ENCODE data around the gene HNRNPDL.

The HNRNPDL gene

DNA sequence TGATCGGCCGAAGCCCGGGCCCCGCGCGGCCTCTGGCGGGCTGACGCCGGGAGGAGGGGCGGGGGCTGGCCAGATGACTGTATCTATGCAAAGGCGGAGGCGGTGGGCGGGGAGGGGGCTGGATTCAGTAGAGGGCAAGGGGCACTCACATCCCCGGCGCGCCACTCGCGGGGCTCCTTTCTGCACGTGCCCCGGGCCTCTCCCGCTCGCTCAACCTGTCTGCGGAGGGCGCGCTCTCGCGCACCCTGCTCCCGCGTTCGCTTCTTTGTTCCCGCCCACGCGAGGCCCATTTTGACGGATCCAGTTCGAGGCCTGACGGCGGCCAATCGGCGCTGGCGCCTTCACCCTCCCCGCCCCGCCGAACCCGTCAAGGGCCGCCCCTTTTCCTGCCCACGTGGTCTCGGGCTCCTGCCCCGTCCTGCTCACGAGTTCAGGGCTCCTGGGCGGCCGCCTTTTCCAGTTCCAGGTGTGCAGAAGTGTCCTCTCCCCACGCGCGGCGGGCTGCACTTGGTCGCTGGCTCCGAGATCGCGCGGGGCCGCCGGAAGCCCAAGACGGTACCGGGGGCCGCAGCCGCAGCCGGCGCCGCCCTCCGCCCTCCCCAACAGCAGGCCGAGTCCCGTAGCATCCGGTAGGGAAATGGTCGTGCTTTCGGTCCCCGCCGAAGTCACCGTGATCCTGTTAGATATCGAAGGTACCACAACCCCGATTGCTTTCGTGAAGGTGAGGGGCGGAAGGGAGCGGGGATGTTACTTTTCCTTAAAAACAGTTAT lies at the start of gene HNRNPDL, which contains the start of gene ENOPH1:
Gene HNRNPDL (minus strand): TSS at position 270 of the 771 bp plus-strand sequence. CDS start 772 bp downstream, outside the sequence.
Gene ENOPH1 (plus strand): TSS at position 398 of the 771 bp plus-strand sequence. CDS start 240 bp downstream, at position 638.
- in situ Hi-C loops (cut with MboI; ENCODE audit: low sequenced_read_pairs), result no loop called here

DNA sequence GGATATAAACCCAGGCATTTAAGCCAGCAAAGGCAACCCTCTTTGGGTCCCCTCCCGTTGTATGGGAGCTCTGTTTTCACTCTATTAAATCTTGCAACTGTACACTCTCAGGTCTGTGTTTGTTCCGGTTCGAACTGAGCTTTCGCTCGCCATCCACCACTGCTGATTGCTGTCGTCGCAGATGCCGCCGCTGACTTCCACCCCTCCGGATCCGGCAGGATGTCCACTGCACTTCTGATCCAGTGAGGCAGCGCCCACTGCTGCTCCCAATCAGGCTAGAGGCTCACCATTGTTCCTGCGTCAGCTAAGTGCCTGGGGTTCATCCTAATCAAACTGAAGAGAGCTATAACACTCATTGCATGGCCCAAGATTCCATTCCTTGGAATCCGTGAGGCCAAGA lies 49.3 kb upstream of the HNRNPDL start:
- in situ Hi-C loops (cut with MboI; ENCODE audit: low sequenced_read_pairs), result loop anchor here (10.0 kb wide), 1 partner anchor 255 kb away; no protein-coding TSS in a partner anchor

DNA sequence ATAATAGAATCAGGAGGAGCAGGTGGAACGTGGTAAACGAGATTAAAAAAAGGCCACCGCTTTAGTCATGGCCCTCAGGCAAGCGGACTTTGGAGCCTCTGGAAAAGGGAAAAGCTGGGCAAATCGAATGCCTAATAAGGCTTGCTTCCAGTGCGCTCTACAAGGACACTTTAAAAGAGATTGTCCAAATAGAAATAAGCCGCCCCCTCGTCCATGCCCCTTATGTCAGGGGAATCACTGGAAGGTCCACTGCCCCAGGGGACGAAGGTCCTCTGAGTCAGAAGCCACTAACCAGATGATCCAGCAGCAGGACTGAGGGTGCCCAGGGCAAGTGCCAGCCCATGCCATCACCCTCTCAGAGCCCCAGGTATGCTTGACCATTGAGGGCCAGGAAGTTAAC lies 47.2 kb upstream of the HNRNPDL start:
- in situ Hi-C loops (cut with MboI; ENCODE audit: low sequenced_read_pairs), result loop anchor here (10.0 kb wide), 1 partner anchor 257 kb away; no protein-coding TSS in a partner anchor

DNA sequence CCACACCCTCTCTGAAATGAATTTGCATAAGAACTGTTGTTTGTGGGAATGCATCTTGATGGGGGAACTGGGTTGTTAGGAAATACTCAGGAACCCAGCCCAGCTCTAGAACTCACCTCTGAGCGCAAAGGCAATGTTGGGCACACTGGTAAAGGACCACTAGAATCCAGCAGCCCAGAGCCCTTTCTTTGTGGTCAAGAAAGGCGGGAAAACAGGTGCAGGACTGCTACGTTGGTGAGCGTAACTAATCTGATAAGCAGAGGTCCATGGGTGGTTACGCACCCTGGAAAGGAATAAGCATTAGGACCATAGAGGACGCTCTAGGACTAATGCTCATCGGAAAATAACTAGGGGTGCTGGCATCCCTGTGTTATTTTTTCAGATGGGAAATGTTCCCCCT lies 45.7 kb upstream of the HNRNPDL start:
- in situ Hi-C loops (cut with MboI; ENCODE audit: low sequenced_read_pairs), result loop anchor here (10.0 kb wide), 1 partner anchor 259 kb away; no protein-coding TSS in a partner anchor

DNA sequence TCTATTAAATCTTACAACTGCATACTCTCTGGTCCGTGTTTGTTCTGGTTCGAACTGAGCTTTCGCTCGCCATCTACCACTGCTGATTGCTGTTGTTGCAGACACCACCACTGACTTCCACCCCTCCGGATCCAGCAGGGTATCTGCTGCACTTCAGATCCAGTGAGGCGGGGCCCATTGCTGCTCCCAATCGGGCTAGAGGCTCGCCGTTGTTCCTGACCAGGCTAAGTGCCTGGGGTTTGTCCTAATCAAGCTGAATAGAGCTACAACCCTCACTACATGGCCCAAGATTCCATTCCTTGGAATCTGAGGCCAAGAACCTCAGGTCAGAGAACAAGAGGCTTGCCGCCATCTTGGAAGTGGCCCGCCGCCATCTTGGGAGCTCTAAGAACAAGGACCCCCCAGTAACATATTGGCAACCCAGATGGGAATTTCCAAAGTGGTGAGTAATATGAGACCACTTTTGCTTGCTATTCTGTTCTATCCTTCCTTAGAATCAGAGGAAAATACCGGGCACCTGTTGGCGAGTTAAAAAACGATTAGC lies 43.4 kb upstream of the HNRNPDL start:
- in situ Hi-C loops (cut with MboI; ENCODE audit: low sequenced_read_pairs), result loop anchor here (10.0 kb wide), 1 partner anchor 261 kb away; no protein-coding TSS in a partner anchor

DNA sequence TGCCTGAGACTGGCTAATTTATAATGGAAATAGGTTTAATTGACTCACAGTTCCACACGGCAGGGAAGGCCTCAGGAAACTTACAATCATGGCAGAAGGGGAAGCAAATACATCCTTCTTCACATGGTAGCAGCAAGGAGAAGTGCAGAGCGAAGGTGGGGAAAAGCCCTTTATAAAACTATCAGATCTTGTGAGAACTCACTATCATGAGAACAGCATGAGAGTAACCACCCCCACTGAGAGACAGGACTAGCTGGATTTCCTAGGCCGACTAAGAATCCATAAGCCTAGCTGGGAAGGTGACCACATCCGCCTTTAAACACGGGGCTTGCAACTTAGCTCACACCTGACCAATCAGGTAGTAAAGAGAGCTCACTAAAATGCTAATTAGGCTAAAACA lies 42.8 kb upstream of the HNRNPDL start:
- in situ Hi-C loops (cut with MboI; ENCODE audit: low sequenced_read_pairs), result loop anchor here (10.0 kb wide), 1 partner anchor 262 kb away; no protein-coding TSS in a partner anchor

DNA sequence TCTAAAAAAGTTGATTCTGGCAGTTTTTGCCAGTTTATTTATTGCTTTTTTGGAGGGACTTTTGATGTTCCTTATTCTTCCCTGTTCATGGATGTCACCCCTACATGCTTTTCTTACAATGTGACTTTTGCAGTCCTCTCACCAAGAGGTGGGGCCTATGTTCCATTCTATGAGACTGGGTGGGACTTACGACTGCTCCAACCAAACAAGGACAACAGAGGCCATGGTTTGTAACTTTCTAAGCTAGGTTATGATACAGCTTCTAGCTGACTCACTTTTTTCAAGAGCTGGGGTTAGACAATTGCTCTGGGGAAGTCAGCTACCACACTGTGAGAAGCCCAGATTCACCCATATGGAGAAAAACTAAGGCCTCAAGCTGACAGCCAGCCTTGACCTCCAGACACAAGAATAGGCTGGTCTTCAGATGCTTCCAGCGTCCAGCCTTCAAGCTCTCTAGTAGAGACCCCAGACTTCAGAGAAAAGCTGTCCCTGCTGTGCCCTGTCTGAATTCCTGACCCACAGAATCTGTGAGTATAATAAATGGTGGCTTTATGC lies 39.6 kb upstream of the HNRNPDL start:
- in situ Hi-C loops (cut with MboI; ENCODE audit: low sequenced_read_pairs), result loop anchor here (10.0 kb wide), 1 partner anchor 265 kb away; no protein-coding TSS in a partner anchor

DNA sequence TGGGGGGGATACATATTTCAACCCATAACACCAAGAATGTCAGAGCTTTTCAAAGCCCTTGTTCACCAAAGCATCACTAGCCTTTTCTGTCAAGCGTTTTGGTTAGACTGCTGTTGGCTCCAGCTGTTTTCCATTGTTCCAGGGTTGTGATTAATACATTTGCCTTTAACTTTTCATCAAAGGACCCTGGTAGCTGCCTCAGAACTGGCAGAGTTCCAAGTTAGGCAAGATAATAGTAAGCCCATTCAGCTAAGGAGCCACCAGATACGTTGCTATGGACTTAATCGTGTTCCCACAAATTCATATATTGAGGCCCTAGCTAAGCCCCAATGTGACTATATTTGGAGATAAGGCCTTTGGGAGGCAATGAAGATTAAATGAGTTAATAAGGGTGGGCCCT lies 37.2 kb upstream of the HNRNPDL start:
- in situ Hi-C loops (cut with MboI; ENCODE audit: low sequenced_read_pairs), result no loop called here

DNA sequence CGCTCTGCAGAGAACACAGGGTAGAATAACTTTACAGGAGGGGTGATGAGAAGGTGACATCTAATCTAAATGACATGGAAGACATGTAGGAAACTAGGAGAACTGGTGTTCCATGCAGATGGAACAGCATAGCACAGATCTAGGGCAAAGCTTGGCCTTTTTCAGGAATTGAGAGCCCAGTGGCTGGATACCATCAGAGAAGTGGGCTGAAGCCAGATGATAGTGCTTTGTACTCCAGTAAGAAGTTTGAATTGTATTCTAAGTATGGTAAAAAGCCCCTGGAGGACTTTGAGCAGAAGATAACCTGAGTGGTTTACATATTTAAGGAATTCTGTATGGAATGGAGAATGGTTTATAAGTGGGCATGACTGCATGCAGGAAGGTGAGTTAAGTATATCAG lies 33.0 kb upstream of the HNRNPDL start:
- in situ Hi-C loops (cut with MboI; ENCODE audit: low sequenced_read_pairs), result no loop called here

GRCh38 chr4:82462415-82462831 lies 32.2 kb upstream of the HNRNPDL start:
- in situ Hi-C loops (cut with MboI; ENCODE audit: low sequenced_read_pairs), result no loop called here

DNA sequence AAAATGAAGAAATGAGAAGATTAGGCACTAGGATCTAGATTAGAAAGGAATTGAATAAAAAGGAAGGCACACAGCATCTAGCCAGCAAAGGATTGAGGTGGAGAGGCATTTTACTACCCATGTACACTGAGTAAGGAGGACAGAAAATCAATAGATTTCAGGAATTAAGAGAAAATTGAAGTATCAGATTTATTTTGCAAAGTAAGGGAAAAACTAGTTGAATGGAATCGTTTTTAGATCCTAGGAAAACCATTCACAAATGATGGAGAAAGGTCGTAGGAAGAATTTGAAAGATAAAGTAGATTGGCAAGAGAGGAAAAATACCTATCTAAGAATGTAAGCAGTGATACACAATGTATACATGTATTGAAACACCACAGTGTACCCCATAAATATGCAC lies 31.4 kb upstream of the HNRNPDL start:
- in situ Hi-C loops (cut with MboI; ENCODE audit: low sequenced_read_pairs), result no loop called here

DNA sequence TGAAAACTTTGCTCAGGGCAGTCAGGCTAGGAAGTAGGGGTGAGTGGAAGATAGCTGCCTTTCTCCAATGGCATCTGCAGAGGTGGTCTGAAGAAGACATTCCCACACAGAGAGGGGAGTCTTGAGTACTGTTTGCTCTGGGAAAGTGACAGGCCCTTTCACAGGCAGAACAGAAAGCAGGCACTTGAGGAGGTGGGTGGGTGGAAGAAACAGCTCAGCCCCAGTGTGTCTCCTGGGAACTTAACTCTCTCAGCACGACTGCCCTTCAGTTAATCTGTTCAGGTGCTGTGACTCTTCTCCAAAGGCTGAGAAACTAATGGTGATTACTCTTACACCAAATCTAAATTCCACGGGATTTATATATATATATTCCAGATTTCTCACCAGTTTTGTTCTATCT lies 28.5 kb upstream of the HNRNPDL start:
- in situ Hi-C loops (cut with MboI; ENCODE audit: low sequenced_read_pairs), result no loop called here

- in situ Hi-C loops (cut with MboI; ENCODE audit: low sequenced_read_pairs), result no loop called here
These were observed 27.0 kb upstream of the HNRNPDL start for GRCh38 chr4:82457266-82457665.

DNA sequence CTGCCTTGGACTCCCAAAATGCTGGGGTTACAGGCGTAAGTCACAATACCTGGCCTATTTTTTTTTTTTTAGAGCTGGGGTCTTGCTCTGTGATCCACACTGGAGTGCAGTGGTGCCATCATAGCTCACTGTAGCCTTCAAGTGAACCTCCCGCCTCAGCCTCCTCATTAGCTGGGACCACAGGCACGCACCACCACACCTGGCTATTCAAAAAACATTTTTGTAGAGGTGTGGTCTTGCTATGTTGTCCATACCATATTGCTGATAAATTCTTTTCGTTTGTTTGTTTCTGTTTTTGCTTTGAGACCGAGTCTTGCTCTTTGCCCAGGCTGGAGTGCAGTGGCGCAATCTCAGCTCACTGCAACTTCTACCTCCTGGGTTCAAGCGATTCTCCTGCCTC lies 21.8 kb upstream of the HNRNPDL start:
- in situ Hi-C loops (cut with MboI; ENCODE audit: low sequenced_read_pairs), result no loop called here

DNA sequence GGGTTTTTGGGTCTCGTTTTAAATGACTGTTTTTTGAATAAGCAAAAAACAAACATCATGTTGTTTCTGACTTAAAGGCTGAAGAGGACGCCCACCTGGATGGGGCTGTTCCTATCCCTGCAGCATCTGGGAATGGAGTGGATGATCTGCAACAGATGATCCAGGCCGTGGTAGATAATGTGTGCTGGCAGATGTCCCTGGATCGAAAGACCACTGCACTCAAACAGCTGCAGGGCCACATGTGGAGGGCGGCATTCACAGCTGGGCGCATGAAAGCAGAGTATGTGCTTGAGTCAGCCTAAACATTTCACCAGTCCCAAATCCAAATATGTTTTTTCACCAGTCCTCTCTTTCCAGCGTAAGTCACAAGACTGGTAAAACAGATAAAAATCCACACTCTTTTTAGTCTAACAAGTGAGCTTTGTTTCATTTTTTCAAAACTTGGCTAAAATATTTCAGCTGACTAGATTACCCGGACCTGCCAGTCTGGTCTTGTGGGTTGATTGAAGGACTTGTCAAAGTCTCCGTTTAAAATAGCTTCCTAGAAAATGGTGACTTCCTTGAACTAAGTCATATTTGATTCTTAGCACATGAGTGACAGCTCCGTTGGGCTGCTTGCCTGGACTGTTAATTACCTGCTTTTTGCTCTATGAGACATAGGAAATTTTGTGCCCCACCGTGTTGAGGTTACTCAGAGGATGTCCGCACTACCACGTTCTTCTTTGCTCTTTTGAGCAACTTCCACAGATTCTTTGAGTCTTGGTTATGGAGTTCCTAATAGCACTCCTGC lies 20.9 kb upstream of the HNRNPDL start:
- in situ Hi-C loops (cut with MboI; ENCODE audit: low sequenced_read_pairs), result no loop called here

DNA sequence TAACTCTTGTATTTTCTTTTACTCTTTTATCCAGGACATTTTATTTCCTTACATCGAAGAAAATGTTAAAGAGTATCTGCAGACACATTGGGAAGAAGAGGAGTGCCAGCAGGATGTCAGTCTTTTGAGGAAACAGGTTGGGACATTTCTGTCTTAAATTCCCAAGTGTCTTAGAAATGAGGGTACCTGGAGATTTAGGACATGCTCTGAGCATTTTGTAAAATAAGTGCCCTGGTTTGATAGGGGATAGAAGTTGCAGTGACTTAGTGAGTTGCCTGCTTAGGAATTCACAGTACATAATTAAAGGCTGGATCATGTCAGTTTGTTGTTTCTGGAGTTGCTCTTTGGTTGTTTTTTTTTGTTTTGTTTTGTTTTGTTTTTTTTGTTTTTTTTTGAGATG lies 17.6 kb upstream of the HNRNPDL start:
- in situ Hi-C loops (cut with MboI; ENCODE audit: low sequenced_read_pairs), result no loop called here

- in situ Hi-C loops (cut with MboI; ENCODE audit: low sequenced_read_pairs), result no loop called here
These were observed 8.8 kb upstream of the HNRNPDL start for GRCh38 chr4:82439088-82439487.

DNA sequence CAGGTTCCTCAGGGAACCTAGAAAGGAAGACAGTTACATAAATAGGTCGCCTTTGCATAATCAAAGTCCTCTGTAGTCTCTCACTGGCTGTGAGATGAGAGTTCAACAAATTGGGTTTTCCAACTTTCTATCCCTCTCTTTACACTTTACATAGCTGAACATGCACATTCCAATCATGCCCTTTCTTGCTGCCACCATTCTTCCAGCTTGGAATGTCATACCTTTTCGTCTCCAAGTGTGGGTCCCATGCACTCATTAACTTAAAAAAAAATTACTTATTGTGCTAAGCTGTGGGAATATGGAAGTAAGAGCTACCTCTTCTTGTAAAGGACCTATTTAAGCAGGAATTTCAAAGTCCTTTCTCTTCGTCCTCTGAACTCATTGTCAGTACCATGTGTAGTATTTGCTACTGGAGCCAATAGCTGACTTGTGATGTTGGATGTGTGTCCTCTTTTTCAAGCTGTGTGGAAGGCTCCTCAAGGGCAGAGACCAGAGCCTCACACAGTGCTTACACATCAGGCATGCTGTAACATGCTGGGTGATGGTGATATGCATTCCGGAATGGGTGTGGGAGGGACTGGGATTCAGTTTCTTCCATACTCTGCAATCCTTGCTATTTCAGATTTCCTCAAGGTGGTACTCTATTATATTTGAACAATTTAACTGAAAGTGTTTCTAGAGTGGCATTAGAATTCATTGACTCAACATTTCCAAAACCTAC lies 7.2 kb upstream of the HNRNPDL start:
- in situ Hi-C loops (cut with MboI; ENCODE audit: low sequenced_read_pairs), result no loop called here

- in situ Hi-C loops (cut with MboI; ENCODE audit: low sequenced_read_pairs), result no loop called here
These were observed 6.5 kb upstream of the HNRNPDL start for GRCh38 chr4:82436780-82437179.

DNA sequence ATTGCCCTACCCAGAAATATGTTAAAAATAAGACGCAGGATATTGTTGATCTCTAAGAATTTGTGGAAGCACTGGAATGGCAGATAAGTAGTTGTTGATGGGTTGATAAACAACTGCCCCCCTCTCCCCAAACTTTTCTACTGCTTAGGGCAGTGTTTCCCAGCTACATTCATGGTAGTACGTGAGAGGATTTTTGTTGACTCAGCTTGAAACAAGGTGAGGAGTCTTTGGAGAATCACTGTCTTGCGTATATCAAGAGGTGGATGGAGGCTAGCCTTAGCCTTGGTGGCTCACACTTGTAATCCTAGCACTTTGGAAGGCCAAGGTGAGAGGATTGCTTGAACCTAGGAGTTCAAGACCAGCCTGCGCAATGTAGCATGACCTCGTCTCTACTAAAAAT lies 5.9 kb upstream of the HNRNPDL start:
- in situ Hi-C loops (cut with MboI; ENCODE audit: low sequenced_read_pairs), result no loop called here

Data from HL-60/S4 treated with retinoic acid at 250 ng/mL for 4 days and 3 days (cell line).